Retinal pigment epithelial cell (primary cell): ENCODE results near the gene REG3A.

Source experiments
- DNase-seq: peaks from one replicate; pipeline ENCODE4 v3.0.0-alpha.2; 2010; ENCODE audit warnings: low read depth
- H3K4me3 ChIP-seq: 2 replicates; pipeline ENCODE4 v1.5.1; 2011; ENCODE audit warnings: mild to moderate bottlenecking, low read length, control low read depth, moderate library complexity
- TF ChIP-seq, protein P1 (sequence below): conservative IDR thresholded peaks from 2 replicates; pipeline ENCODE4 v1.5.1; 2011; ENCODE audit warnings: low read depth, low read length, control low read depth, inconsistent platforms

The REG3A gene

DNA sequence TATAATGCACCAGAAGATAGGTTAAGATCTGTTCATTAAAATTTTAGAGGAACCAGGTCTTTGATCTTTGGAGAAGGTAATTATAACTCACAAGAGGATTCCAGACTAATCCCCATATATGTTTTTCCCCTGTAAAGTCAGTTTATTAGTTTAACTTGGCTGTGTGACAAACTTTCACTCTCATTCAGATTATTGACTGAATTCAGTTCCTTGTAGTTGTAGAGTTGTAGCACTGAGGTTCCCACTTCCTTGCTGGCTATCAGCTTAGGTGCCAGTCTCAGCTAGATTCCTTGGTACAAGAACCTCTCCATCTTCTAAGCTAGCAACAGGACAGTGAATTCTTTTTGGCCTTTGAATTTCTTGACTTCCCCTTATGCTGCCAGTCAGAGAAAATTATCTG lies 20.1 kb downstream of the REG3A start:
- DNase-seq: no peak
- TF ChIP-seq, protein P1, sequence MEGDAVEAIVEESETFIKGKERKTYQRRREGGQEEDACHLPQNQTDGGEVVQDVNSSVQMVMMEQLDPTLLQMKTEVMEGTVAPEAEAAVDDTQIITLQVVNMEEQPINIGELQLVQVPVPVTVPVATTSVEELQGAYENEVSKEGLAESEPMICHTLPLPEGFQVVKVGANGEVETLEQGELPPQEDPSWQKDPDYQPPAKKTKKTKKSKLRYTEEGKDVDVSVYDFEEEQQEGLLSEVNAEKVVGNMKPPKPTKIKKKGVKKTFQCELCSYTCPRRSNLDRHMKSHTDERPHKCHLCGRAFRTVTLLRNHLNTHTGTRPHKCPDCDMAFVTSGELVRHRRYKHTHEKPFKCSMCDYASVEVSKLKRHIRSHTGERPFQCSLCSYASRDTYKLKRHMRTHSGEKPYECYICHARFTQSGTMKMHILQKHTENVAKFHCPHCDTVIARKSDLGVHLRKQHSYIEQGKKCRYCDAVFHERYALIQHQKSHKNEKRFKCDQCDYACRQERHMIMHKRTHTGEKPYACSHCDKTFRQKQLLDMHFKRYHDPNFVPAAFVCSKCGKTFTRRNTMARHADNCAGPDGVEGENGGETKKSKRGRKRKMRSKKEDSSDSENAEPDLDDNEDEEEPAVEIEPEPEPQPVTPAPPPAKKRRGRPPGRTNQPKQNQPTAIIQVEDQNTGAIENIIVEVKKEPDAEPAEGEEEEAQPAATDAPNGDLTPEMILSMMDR: no peak
- H3K4me3 ChIP-seq: no peak overlapping the region

DNA sequence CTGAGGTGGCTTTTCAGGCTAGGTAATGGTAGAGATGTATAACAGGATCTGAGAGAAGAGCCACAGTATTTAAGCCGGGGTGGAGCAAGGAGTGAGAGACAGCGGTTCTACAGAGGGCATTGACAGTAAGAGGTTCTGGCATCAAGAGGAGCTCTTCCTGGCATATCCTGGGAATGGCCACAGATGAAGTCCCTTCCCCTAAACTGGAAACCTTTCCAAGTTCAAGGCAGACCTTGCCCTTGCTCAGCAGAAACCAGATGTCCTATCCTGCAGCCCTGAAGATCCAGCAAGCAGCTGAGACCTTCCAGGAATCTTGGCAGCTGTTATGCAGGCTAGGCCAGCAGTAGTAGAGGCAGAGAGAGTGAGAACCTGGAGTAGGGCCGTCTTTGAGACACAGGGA lies 21.2 kb downstream of the REG3A start:
- DNase-seq: no peak
- TF ChIP-seq, protein P1: no peak
- no peak overlapping the region for H3K4me3 ChIP-seq

DNA sequence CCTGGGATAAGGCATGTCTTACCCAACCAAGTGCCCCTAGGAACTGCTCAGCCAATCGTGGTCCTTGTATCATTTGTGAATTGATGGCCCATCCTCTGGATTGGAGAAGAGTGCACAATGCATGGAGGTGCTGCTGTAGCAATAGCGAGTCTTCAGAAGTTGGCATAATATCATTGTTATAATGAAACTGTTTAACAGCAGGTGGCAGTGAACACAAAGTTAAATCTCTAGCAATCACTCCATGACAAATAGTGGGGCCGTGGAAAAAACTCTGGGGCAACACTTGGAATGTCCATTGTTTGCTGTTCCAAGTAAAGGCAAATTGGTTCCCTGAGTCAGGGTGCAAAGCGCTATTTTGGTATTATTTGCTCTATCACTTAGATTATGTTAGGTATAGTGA lies 27.9 kb downstream of the REG3A start:
- H3K4me3 ChIP-seq: no peak overlapping the region
- no peak for DNase-seq
- TF ChIP-seq, protein P1: no peak

DNA sequence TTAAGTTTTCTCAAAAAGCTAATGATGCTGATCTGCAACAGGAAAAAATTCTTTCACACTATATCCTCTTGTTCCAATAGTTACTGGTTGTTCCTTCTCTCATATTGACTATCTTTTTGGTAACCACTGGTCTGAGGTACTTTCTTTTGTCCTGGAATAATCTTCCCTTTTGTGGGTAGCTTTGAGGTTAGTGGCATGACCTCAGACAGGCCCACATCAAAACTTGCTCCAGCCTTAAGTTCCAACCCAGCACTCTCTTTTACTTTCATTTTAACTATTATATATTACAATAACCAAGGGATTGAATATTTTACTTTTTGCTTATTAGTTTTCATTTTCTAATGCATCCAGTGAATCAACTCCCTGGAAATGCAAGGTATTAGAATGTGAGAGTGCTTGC lies 29.7 kb downstream of the REG3A start:
- no peak overlapping the region for H3K4me3 ChIP-seq
- TF ChIP-seq, protein P1: no peak
- DNase-seq: no peak

DNA sequence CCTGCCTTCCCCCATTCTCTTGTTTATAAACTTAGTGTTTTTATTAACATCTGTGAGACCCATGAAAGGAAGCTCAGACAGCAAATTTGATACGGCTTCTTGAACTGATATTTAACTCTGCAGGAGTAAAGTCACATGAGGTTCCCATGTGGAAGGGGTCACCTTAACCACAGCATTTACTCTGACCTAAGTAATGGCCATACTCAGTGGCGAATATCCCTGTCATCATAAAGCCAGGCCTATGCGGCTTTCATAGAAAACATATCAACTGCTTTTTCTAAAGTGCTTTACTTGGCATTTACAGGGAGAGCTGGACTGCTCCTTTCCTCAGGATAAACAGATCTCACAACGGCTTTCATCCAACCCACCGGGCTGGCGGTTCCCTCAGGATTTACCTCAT lies 30.3 kb downstream of the REG3A start:
- H3K4me3 ChIP-seq: no peak overlapping the region
- no peak for DNase-seq
- TF ChIP-seq, protein P1: no peak

DNA sequence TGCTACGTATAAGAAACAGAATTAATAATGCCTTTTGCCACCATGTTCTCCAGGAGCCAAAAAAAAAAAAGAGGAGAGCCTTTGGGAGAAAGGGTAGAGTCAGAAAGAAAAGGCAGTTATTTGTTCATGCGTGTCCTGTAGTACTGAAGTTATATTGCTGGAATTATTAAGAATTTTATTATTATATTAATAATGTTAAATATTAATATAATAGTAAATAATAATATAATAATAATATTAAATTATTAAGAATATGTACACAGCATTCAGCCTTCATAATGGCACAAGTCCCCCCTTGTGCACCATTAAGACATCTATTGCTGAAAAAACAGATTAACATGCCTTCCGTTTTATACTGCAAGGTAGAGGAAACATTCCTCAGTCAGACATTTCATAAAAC lies 31.1 kb downstream of the REG3A start:
- TF ChIP-seq, protein P1: no peak
- no peak overlapping the region for H3K4me3 ChIP-seq
- DNase-seq: no peak

DNA sequence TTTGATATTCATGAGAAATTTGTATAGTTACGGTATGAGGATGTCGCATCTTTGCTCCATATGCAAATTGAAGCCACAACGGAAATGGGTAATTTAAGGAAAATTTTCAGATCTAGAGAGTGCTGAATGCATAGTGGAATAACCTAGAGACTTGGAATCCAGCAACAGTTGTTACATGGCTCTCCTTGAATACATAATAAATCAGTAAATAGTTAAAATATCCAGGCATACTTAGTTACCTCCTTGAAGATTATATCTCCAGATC lies 33.9 kb downstream of the REG3A start:
- TF ChIP-seq, protein P1: no peak
- DNase-seq: no peak

More for the DNA sequence above, 33.9 kb downstream of the REG3A start:
- no peak overlapping the region for H3K4me3 ChIP-seq
